Measurements from ENCODE around the gene MPL. TPM values are rescaled to one million over a fixed set of nuclear protein-coding genes. Genes with fewer than 3 reads are reported as not detected.
A peak's percentile ranks its signal among the peaks of the same experiment; 100 is the strongest.

MPL gene
- total and polyA plus RNA-seq, 2 of the 13 experiments (the other 11 are each of a cell fraction or from before 2014, with no cell fraction given), result not detected

GRCh38 chr1:43348809-43349593 lies 11.4 kb downstream of the MPL start (continued):
- TF ChIP-seq ZNF503 (CRISPR knock-in tag; IDR thresholded peaks at IDR 0.05) (no peak), ATF1 (CRISPR knock-in tag; IDR thresholded peaks at IDR 0.05) (no peak), NFATC3 (CRISPR knock-in tag; IDR thresholded peaks at IDR 0.05) (peak; percentile 14; the same call in 1 of the 2 replicates), KLF16 (CRISPR knock-in tag; IDR thresholded peaks at IDR 0.05) (no peak; a peak in 1 of 4 replicates), ZNF251 (CRISPR knock-in tag; IDR thresholded peaks at IDR 0.05) (no peak), YEATS2 (CRISPR knock-in tag; IDR thresholded peaks at IDR 0.05; ENCODE audit: borderline replicate concordance) (no peak), ZBTB4 (CRISPR knock-in tag; IDR thresholded peaks at IDR 0.05; ENCODE audit: borderline replicate concordance) (0 out of 2 replicates have a peak, but pooled peaks have one; percentile 46), SIX4 (CRISPR knock-in tag; IDR thresholded peaks at IDR 0.05) (no peak), ZNF644 (CRISPR knock-in tag; IDR thresholded peaks at IDR 0.05; ENCODE audit: low read depth) (no peak), ZNF383 (CRISPR knock-in tag; IDR thresholded peaks at IDR 0.05; ENCODE audit: borderline replicate concordance) (no peak), HOXD1 (CRISPR knock-in tag; IDR thresholded peaks at IDR 0.05) (peak; percentile 35; the same call in 1 of the 2 replicates), ZNF775 (CRISPR knock-in tag; IDR thresholded peaks at IDR 0.05; ENCODE audit: borderline replicate concordance) (no peak), ZNF552 (CRISPR knock-in tag; IDR thresholded peaks at IDR 0.05; ENCODE audit: borderline replicate concordance) (peak; percentile 64; the same call in 1 of the 2 replicates), EHMT2 (IDR thresholded peaks at IDR 0.05; ENCODE audit: borderline replicate concordance, low read depth, low read length) (no peak), SOX6 (IDR thresholded peaks at IDR 0.05) (no peak), SOX6 (CRISPR knock-in tag; IDR thresholded peaks at IDR 0.05) (no peak), ELF4 (CRISPR knock-in tag; IDR thresholded peaks at IDR 0.05; ENCODE audit: borderline replicate concordance) (no peak), BRD4 (CRISPR knock-in tag; IDR thresholded peaks at IDR 0.05) (no peak), MTERF4 (CRISPR knock-in tag; IDR thresholded peaks at IDR 0.05) (no peak), SSRP1 (CRISPR knock-in tag; IDR thresholded peaks at IDR 0.05) (no peak), SKIL (CRISPR knock-in tag; IDR thresholded peaks at IDR 0.05; ENCODE audit: borderline replicate concordance) (no peak), ZNF607 (CRISPR knock-in tag; IDR thresholded peaks at IDR 0.05; ENCODE audit: borderline replicate concordance) (peak; percentile 64; the same call in 1 of the 2 replicates)

All from HepG2 (cell line).